ENCODE data around the gene GRK5. TPM values are rescaled to one million over a fixed set of nuclear protein-coding genes. Genes with fewer than 3 reads are reported as not detected.

The GRK5 gene
- total RNA-seq, 1 experiment from 2014 or later = 58.2 TPM

DNA sequence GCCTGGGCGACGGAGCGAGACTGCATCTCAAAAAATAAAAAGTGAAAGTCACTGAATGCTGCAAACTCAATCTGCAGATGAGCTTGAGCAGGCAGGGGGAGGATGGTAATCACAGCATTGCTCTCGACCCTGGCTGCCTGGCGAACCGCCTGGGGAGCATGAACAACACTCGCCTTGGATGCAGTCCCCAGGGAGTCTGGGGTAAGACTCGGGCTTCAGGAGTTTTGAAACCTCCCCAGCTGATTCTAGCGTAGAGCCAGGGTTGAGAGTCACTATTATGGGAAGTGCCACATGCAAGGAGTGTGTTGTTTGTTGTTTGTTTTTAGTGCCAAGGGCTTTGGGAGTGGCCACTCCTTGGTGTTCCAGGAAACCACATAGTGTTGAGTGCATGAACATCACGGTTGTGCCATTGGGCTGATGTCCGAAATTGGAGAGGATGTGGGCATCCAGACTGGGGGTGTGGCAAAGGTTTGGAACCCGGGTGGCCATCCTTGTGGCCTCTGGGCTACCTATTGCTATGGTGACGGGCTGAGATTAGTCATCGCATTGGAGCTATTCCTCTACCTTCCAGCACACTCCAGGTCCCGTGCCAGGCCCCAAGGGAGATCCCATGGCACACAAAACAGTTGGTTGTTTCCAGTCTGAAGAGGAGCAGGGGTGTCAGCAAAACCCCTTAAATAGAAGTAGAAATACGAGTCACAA is 242.5 kb downstream of the GRK5 start:
- intact Hi-C loops (cut with micrococcal nuclease; ENCODE audit: unreplicated experiment) = no loop called here
- Histone ChIP-seq H3K4me1 (ENCODE audit: insufficient read depth, low read length, poor library complexity, severe bottlenecking) (no peaks in the 10 kb centered on the region), H3K4me3 (ENCODE audit: low read depth, low read length, poor library complexity, severe bottlenecking) (no peak overlapping the region), H3K27ac (ENCODE audit: low read depth, low read length, poor library complexity, severe bottlenecking) (no peak overlapping the region), H3K36me3 (ENCODE audit: insufficient read depth, low read length, poor library complexity, severe bottlenecking) (peaks cover 16% of the 10 kb centered on the region), H3K27me3 (replicated peaks; ENCODE audit: insufficient read depth, low read depth, low read length, poor library complexity) (no peaks in the 10 kb centered on the region), H3K9me3 (ENCODE audit: low read depth, low read length, poor library complexity, severe bottlenecking) (no peaks in the 10 kb centered on the region)
- CTCF ChIA-PET = interaction anchor here (0.6 to 0.9 kb wide), 2 partner anchors 102 to 243 kb away, joined by 3 to 9 read pairs; partner anchors contain the start of gene GRK5
- DNase-seq (ENCODE audit: low spot score) = peak; percentile 83
- BruUV-seq (replicated peaks) = no TSS peak
- POLR2A ChIA-PET (ENCODE audit: low non-redundant PET) = no interaction called here
- TF ChIP-seq, protein P1, sequence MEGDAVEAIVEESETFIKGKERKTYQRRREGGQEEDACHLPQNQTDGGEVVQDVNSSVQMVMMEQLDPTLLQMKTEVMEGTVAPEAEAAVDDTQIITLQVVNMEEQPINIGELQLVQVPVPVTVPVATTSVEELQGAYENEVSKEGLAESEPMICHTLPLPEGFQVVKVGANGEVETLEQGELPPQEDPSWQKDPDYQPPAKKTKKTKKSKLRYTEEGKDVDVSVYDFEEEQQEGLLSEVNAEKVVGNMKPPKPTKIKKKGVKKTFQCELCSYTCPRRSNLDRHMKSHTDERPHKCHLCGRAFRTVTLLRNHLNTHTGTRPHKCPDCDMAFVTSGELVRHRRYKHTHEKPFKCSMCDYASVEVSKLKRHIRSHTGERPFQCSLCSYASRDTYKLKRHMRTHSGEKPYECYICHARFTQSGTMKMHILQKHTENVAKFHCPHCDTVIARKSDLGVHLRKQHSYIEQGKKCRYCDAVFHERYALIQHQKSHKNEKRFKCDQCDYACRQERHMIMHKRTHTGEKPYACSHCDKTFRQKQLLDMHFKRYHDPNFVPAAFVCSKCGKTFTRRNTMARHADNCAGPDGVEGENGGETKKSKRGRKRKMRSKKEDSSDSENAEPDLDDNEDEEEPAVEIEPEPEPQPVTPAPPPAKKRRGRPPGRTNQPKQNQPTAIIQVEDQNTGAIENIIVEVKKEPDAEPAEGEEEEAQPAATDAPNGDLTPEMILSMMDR (conservative IDR thresholded peaks at IDR 0.05; ENCODE audit: low read depth, low read length) = no peak
- no peak for TF ChIP-seq EZH2 (IDR thresholded peaks at IDR 0.05; ENCODE audit: borderline replicate concordance, low read depth, low read length, poor library complexity, severe bottlenecking)

DNA sequence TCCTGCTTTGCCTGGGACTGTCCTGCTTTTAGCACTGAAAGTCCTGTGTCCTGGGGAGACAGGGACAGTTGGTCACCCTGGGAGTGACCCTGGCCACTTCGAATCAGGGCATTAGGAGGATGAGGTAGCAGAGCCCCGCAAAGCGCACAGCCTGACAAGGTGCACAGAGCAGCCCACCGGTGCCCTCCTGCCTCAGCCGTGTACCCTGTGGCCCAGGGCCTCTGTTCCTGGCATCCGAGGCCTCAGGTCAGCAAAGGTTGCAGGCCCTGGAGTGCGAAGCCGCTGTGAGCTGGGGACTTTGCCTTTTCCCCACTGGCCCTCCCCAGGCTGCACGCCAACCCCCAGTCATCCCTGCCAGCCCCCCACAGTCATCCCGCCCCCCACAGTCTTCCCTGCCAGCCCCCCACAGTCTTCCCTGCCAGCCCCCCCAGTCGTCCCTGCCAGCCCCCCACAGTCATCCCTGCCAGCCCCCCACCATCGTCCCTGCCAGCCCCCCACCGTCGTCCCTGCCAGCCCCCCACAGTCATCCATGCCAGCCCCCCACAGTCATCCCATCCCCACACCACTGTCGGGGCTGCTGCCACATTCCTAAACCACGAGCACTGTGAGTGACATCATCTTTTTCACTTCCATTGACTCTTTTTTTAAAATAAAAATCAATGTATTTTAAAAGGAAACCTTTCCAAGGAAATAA is 243.4 kb downstream of the GRK5 start:
- Histone ChIP-seq H3K27ac (ENCODE audit: low read depth, low read length, poor library complexity, severe bottlenecking) (no peak overlapping the region), H3K4me3 (ENCODE audit: low read depth, low read length, poor library complexity, severe bottlenecking) (no peak overlapping the region), H3K36me3 (ENCODE audit: insufficient read depth, low read length, poor library complexity, severe bottlenecking) (peaks cover 19% of the 10 kb centered on the region), H3K9me3 (ENCODE audit: low read depth, low read length, poor library complexity, severe bottlenecking) (no peaks in the 10 kb centered on the region), H3K27me3 (replicated peaks; ENCODE audit: insufficient read depth, low read depth, low read length, poor library complexity) (no peaks in the 10 kb centered on the region), H3K4me1 (ENCODE audit: insufficient read depth, low read length, poor library complexity, severe bottlenecking) (no peaks in the 10 kb centered on the region)
- DNase-seq (ENCODE audit: low spot score) = no peak
- no peak for TF ChIP-seq EZH2 (IDR thresholded peaks at IDR 0.05; ENCODE audit: borderline replicate concordance, low read depth, low read length, poor library complexity, severe bottlenecking)
- TF ChIP-seq, protein P1 (conservative IDR thresholded peaks at IDR 0.05; ENCODE audit: low read depth, low read length) = no peak
- CTCF ChIA-PET = no interaction called here
- no TSS peak for BruUV-seq (replicated peaks)
- POLR2A ChIA-PET (ENCODE audit: low non-redundant PET) = no interaction called here
- intact Hi-C loops (cut with micrococcal nuclease; ENCODE audit: unreplicated experiment) = no loop called here

DNA sequence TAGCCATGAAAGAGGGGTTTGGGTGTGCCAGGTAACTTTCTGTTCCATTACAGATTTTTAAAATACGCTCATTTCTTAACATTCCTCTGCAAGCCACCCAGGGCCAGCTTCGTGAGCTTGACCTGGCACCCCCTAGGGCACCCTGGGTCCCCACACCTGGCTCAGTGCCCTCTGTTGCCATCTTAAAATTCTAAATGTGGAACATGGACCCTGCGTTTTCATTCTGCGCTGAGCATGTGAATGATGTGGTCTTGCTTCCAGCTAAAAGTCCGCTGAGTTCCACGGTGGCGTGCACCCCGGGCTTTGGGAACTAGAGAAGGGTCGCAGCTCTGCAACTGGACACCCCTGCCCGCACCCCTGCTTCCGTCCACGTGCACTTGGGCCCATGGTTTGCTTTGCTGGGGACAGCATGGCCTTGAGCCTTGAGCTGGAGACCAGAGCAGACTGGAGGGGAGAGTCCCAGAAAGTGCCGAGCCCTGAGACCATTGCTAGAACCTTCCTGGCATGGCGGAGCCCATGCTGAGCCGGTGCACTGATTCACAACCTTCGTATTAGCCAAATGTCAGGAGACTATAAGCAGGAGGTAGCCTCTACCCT is 244.0 kb downstream of the GRK5 start:
- no peak overlapping the region for H3K27ac ChIP-seq (ENCODE audit: low read depth, low read length, poor library complexity, severe bottlenecking)
- intact Hi-C loops (cut with micrococcal nuclease; ENCODE audit: unreplicated experiment) = no loop called here
- DNase-seq (ENCODE audit: low spot score) = no peak
- CTCF ChIA-PET = no interaction called here
- H3K9me3 ChIP-seq (ENCODE audit: low read depth, low read length, poor library complexity, severe bottlenecking) = no peaks in the 10 kb centered on the region
- BruUV-seq (replicated peaks) = no TSS peak
- no peak for TF ChIP-seq EZH2 (IDR thresholded peaks at IDR 0.05; ENCODE audit: borderline replicate concordance, low read depth, low read length, poor library complexity, severe bottlenecking)
- TF ChIP-seq, protein P1 (conservative IDR thresholded peaks at IDR 0.05; ENCODE audit: low read depth, low read length) = no peak
- peaks cover 19% of the 10 kb centered on the region for H3K36me3 ChIP-seq (ENCODE audit: insufficient read depth, low read length, poor library complexity, severe bottlenecking)
- no peaks in the 10 kb centered on the region for H3K27me3 ChIP-seq (replicated peaks; ENCODE audit: insufficient read depth, low read depth, low read length, poor library complexity)
- POLR2A ChIA-PET (ENCODE audit: low non-redundant PET) = no interaction called here
- no peak overlapping the region for H3K4me3 ChIP-seq (ENCODE audit: low read depth, low read length, poor library complexity, severe bottlenecking)
- no peaks in the 10 kb centered on the region for H3K4me1 ChIP-seq (ENCODE audit: insufficient read depth, low read length, poor library complexity, severe bottlenecking)
